K562 (cell line): ENCODE measurements around the gene MICAL2. TPM values are rescaled to one million over a fixed set of nuclear protein-coding genes. Genes with fewer than 3 reads are reported as not detected.
A peak's percentile ranks its signal among the peaks of the same experiment; 100 is the strongest.

Experiments used
- C11orf30 ChIP-seq: fragments of 450-650 bp; IDR thresholded peaks from 2 replicates; pipeline ENCODE4 v1.6.1; 2016; ENCODE audit warnings: low read depth, mild to moderate bottlenecking
- COPS2 ChIP-seq: fragments of 450-650 bp; conservative IDR thresholded peaks from 2 replicates; pipeline ENCODE4 v1.6.1; 2016; ENCODE audit warnings: mild to moderate bottlenecking, moderate library complexity
- ESRRA ChIP-seq: fragments of 450-650 bp; IDR thresholded peaks from 2 replicates; pipeline ENCODE4 v1.6.1; 2014; ENCODE audit warnings: low read depth, mild to moderate bottlenecking, moderate library complexity, borderline replicate concordance
- GATAD2A ChIP-seq: fragments of 450-650 bp; IDR thresholded peaks from 2 replicates; pipeline ENCODE4 v1.6.1; 2017
- MAFK ChIP-seq: IDR thresholded peaks from 2 replicates; pipeline ENCODE4 v1.6.1; 2011; ENCODE audit warnings: low read length, improper control_type of control experiment
- MAX ChIP-seq: sonication (generic); formaldehyde crosslinking; IDR thresholded peaks from 2 replicates; pipeline ENCODE4 v1.9.0; 2022; ENCODE audit warnings: mild to moderate bottlenecking, missing genetic modification reagents
- MAZ ChIP-seq, 2 experiments: fragments of 450-650 bp in 1 of 2; sonication (generic) in 1 of 2; formaldehyde crosslinking; IDR thresholded peaks in 1 of 2; conservative IDR thresholded peaks in 1 of 2; 2 replicates each; pipeline versions ENCODE4 v1.4.0 to v1.5.0; 2020; ENCODE audit warnings: mild to moderate bottlenecking in 1 of 2, missing genetic modification reagents in 1 of 2
- NFIC ChIP-seq: fragments of 450-650 bp; IDR thresholded peaks from 2 replicates; pipeline ENCODE4 v1.6.1; 2017; ENCODE audit warnings: mild to moderate bottlenecking, inconsistent platforms
- PML ChIP-seq: IDR thresholded peaks from 2 replicates; pipeline ENCODE4 v1.6.1; 2012; ENCODE audit warnings: low read length, inconsistent platforms
- SMAD1 ChIP-seq: fragments of 150-350 bp; IDR thresholded peaks from 2 replicates; pipeline ENCODE4 v1.6.1; 2014; ENCODE audit warnings: low read length, low read depth; ENCODE audit not compliant: partially characterized antibody
- SMARCB1 ChIP-seq: IDR thresholded peaks from 2 replicates; pipeline ENCODE4 v1.6.1; 2011; ENCODE audit warnings: improper control_type of control experiment, low read depth; ENCODE audit not compliant: insufficient read length
- TAF1 ChIP-seq: IDR thresholded peaks from 2 replicates; pipeline ENCODE4 v1.6.1; 2011; ENCODE audit warnings: mild to moderate bottlenecking, low read length, moderate library complexity; ENCODE audit not compliant: insufficient read depth, control insufficient read depth, severe bottlenecking; ENCODE audit errors: extremely low read depth
- TEAD1 ChIP-seq, 2 experiments: fragments of 450-650 bp in 1 of 2; sonication (generic) in 1 of 2; formaldehyde crosslinking; IDR thresholded peaks; 2 replicates each; pipeline versions ENCODE4 v1.4.0 to v1.8.0; 2020 to 2022; ENCODE audit warnings: mild to moderate bottlenecking in 2 of 2, missing genetic modification reagents in 1 of 2
- ZMIZ1 ChIP-seq, 2 experiments: fragments of 150-350 bp in 1 of 2; IDR thresholded peaks; 2 replicates each; pipeline ENCODE4 v1.6.1; 2012 to 2016; ENCODE audit warnings: low read depth in 2 of 2, low read length in 2 of 2, mild to moderate bottlenecking in 1 of 2, moderate library complexity in 1 of 2
- ZNF57 ChIP-seq: fragments of 450-650 bp; formaldehyde crosslinking; IDR thresholded peaks from 2 replicates; pipeline ENCODE4 v1.4.0; 2020; ENCODE audit warnings: mild to moderate bottlenecking, moderate library complexity
- polyA plus RNA-seq, 8 experiments: library from polyadenylated mRNA; depleted of rRNA in 4 of 8; stranded (reverse) in 5 of 8; unstranded in 3 of 8; fragments of >200 nt; fragmentation: Nextera tagmentation in 2 of 8; fragmentation: Illumina TruSeq in 1 of 8; extraction: Ambion mirVana in 2 of 8; extraction: Trizol in 1 of 8; gene quantifications; 2 replicates each; pipeline versions ENCODE4 v1.2.1 to v1.2.3, GENCODE V29; 2011 to 2014; ENCODE audit warnings: inconsistent platforms in 1 of 8, missing spikeins in 1 of 8
- total RNA-seq, 7 experiments: library from RNA; depleted of rRNA in 6 of 7; stranded (reverse); fragments of >200 nt in 6 of 7; fragmentation: Illumina TruSeq in 2 of 7; extraction: Trizol in 2 of 7; gene quantifications; 2 replicates each; pipeline versions ENCODE4 v1.2.1 to v1.2.3, GENCODE V29; 2011 to 2021; ENCODE audit warnings: low replicate concordance in 1 of 7
- TF ChIP-seq, protein P1 (sequence below): fragments of 200-800 bp; sonication (Bioruptor generic); IDR thresholded peaks from 2 replicates; pipeline ENCODE4 v1.6.1; 2017; ENCODE audit warnings: missing genetic modification characterization, missing compliant biosample characterization
- TF ChIP-seq, protein P2 (sequence below), 2 experiments: IDR thresholded peaks; 2 replicates each; pipeline ENCODE4 v1.6.1; 2011; ENCODE audit warnings: borderline replicate concordance in 1 of 2, control low read depth in 1 of 2, low read depth in 1 of 2, low read length in 1 of 2, mild to moderate bottlenecking in 1 of 2, mixed read lengths in 1 of 2, moderate library complexity in 1 of 2; ENCODE audit not compliant: insufficient read depth in 1 of 2, insufficient read length in 1 of 2, poor library complexity in 1 of 2, severe bottlenecking in 1 of 2; ENCODE audit errors: extremely low read depth in 1 of 2
- TF ChIP-seq, protein P3 (sequence below), 2 experiments: fragments of 450-650 bp; conservative IDR thresholded peaks; 2 replicates each; pipeline ENCODE4 v1.6.1; 2017; ENCODE audit warnings: mild to moderate bottlenecking in 2 of 2, moderate library complexity in 2 of 2

MICAL2 gene
- total and polyA plus RNA-seq, 9 of the 15 experiments (the other 6 are each of a cell fraction or from before 2014, with no cell fraction given): 4.7 to 64.2 (median 33.6) TPM

DNA sequence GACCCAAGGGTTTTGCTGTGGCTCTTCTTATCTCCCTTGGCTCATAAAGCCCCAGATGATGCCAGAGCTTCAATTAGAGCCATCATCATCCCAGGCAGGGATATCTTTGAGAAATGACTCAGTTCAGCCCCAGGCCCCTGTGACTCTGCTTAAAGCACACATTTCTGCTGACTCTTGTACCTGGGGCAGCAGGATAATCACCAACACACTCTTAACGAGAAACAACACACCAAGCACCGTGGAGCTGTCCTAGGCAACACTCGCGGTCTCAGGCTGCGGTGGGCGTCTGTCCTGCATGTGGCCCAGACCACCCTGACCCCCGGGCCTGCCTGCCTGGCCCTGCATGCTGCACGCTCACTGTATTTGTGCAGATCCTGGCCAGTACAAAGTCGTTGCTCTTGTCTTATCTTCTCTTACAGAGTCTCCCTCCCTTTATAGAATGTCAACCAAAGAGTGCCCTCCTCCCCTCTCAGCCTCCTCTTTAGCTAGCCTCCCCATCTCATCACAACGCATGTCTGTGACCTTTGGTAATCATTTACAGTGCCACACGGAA, 152.8 kb downstream of the MICAL2 start (continued):
- TF ChIP-seq ZNF57 (CRISPR knock-in tag): no peak
- peak; percentile 87 for TF ChIP-seq C11orf30
- TF ChIP-seq NFIC: peak; percentile 49
- peak; percentile 19; the same call in 1 of the 2 replicates for TF ChIP-seq GATAD2A
- peak; percentile 67 for TF ChIP-seq MAX (CRISPR knock-in tag)
- TF ChIP-seq, protein P1, sequence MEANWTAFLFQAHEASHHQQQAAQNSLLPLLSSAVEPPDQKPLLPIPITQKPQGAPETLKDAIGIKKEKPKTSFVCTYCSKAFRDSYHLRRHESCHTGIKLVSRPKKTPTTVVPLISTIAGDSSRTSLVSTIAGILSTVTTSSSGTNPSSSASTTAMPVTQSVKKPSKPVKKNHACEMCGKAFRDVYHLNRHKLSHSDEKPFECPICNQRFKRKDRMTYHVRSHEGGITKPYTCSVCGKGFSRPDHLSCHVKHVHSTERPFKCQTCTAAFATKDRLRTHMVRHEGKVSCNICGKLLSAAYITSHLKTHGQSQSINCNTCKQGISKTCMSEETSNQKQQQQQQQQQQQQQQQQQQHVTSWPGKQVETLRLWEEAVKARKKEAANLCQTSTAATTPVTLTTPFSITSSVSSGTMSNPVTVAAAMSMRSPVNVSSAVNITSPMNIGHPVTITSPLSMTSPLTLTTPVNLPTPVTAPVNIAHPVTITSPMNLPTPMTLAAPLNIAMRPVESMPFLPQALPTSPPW (CRISPR knock-in tag): peak; percentile 56
- TF ChIP-seq ESRRA: no peak
- peak in 1 of 2 experiments; percentile 16; a peak in 1 of 4 replicates for TF ChIP-seq ZMIZ1 (IDR thresholded peaks at IDR 0.05; ENCODE audit: low read depth in 2 of 2, low read length in 2 of 2)
- peak in 1 of 2 experiments; percentile 51; a peak in 1 of 4 replicates for TF ChIP-seq MAZ (CRISPR knock-in tag; conservative IDR thresholded peaks at IDR 0.05 in 1 of 2, IDR thresholded peaks at IDR 0.05 in 1 of 2)
- TF ChIP-seq, protein P2, sequence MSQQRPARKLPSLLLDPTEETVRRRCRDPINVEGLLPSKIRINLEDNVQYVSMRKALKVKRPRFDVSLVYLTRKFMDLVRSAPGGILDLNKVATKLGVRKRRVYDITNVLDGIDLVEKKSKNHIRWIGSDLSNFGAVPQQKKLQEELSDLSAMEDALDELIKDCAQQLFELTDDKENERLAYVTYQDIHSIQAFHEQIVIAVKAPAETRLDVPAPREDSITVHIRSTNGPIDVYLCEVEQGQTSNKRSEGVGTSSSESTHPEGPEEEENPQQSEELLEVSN (IDR thresholded peaks at IDR 0.05; ENCODE audit: borderline replicate concordance in 1 of 2, extremely low read depth in 1 of 2, insufficient read depth in 1 of 2, insufficient read length in 1 of 2, low read depth in 1 of 2, low read length in 1 of 2, poor library complexity in 1 of 2, severe bottlenecking in 1 of 2): peak in 1 of 2 experiments; percentile 36
- peak; percentile 48; the same call in 1 of the 2 replicates for TF ChIP-seq MAFK
- TF ChIP-seq COPS2: no peak
- peak; percentile 32 for TF ChIP-seq SMARCB1
- no peak for TF ChIP-seq SMAD1
- TF ChIP-seq, protein P3, sequence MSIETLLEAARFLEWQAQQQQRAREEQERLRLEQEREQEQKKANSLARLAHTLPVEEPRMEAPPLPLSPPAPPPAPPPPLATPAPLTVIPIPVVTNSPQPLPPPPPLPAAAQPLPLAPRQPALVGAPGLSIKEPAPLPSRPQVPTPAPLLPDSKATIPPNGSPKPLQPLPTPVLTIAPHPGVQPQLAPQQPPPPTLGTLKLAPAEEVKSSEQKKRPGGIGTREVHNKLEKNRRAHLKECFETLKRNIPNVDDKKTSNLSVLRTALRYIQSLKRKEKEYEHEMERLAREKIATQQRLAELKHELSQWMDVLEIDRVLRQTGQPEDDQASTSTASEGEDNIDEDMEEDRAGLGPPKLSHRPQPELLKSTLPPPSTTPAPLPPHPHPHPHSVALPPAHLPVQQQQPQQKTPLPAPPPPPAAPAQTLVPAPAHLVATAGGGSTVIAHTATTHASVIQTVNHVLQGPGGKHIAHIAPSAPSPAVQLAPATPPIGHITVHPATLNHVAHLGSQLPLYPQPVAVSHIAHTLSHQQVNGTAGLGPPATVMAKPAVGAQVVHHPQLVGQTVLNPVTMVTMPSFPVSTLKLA (conservative IDR thresholded peaks at IDR 0.05): no peak; a peak in 1 of 4 replicates
- no peak for TF ChIP-seq TEAD1 (CRISPR knock-in tag; IDR thresholded peaks at IDR 0.05)
- TF ChIP-seq TAF1: peak; percentile 29
- TF ChIP-seq PML: no peak
